ENCODE results near the gene SCUBE3. TPM values are rescaled to one million over a fixed set of nuclear protein-coding genes. Genes with fewer than 3 reads are reported as not detected.

Gene SCUBE3
- total RNA-seq, result under 1 TPM in 1 of 2 donors, not detected in 1; 0.04 TPM

DNA sequence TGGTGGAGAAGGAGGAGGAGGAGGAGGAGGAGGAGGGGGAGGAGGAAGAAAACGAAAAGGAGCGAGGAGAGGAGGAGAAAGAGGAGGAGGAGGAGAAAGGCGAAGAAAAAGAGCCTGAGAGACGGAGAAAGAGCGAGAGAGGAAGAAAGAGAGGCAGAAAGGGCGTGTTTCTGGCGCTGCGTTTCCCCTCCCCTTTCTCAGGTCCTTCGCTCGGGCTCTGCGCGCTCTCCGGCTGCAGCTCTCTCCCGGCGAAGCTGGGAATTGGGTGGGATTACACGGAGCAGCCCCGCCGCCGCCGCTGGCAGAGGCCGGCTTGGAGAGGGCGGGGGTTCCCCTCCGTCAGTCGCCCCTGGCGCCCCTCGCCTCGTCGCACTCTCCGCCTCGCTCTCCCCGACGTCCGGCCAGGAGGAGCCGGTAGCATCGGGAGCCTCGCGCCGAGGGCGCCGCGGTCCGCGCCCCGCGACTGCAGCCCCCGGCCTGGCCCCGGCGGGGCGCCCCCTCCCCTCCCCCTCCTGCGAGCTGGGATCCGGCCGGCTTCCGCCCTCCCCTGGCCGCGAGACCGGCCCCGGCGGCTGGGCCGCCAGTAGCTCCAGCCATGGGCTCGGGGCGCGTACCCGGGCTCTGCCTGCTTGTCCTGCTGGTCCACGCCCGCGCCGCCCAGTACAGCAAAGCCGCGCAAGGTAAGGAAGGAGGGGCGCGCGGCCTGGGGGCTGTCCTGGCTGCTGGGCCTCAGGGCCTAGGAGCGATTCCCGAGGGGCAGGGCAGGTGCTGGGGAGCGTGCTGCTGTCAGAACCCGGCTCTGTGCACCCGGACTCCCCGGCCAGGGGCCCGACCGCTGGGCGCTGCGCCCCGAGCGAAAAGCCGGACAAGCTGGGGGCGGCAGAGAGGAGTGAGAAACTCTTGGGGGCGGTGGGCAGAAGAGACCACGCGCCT lies at the start of gene SCUBE3:
Gene SCUBE3, plus strand, starts transcription at position 133 of the 933 bp plus-strand sequence. Its CDS starts 463 bp downstream, at position 596.
- peaks cover 5% of the 10 kb centered on the region in 2 donors for H3K36me3 Mint-ChIP-seq
- no peak within 1 kb of the TSS for H3K27ac Mint-ChIP-seq
- H3K9me3 Mint-ChIP-seq, result no peaks in the 10 kb centered on the region
- DNase-seq (ENCODE audit: low spot score in 2 of 2), result peak in 1 of 2 donors; percentile 25
- peak; percentile 33 to 64 for ATAC-seq

DNA sequence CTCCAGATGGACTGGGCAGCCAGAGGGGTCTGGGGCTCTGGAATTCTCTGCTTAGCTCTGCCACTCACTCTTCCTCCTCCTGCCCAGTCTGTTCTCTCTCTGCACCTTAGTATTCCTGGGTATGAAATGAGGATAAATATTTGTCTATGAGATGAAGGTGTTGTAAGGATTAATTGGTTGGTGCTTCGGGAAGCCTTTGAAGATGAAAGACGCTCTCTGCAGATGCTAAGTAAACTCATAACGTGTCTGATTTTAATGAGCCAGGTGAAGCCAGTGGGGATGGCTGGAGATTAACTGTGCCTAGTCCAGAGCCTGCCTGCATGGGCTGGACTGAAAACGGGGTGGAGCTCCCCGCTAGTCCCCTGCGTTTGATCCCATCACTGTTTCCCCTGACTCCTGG lies 49.5 kb upstream of the SCUBE3 start:
- no peak overlapping the region for H3K27ac Mint-ChIP-seq
- peaks cover under 1% of the 10 kb centered on the region in 2 donors for H3K9me3 Mint-ChIP-seq
- no peak for DNase-seq (ENCODE audit: low spot score in 2 of 2)
- no peak for ATAC-seq
- no peaks in the 10 kb centered on the region for H3K36me3 Mint-ChIP-seq

DNA sequence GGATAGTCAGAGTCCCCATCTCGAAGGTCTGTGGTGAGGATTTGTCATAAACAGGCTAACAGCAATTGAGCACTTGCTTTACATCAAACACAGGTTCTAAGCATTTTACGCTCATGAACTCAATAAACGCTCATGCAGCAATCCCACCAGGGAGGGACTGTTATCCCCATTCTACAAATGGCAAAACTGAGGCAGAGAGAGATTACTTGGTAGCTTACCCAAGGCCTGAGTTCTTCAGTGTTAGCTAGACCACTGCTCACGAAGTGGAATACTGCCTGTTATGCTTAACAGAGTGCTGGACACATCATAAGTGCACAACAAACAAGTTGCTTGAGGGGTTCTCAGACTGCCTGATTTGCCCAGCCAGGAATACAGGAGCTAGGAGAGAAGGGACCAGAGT lies 48.9 kb upstream of the SCUBE3 start:
- DNase-seq (ENCODE audit: low spot score in 2 of 2), result no peak
- ATAC-seq, result no peak
- Mint-ChIP-seq H3K9me3 (peaks cover 6% of the 10 kb centered on the region in 2 donors), H3K36me3 (no peaks in the 10 kb centered on the region), H3K27ac (no peak overlapping the region)

DNA sequence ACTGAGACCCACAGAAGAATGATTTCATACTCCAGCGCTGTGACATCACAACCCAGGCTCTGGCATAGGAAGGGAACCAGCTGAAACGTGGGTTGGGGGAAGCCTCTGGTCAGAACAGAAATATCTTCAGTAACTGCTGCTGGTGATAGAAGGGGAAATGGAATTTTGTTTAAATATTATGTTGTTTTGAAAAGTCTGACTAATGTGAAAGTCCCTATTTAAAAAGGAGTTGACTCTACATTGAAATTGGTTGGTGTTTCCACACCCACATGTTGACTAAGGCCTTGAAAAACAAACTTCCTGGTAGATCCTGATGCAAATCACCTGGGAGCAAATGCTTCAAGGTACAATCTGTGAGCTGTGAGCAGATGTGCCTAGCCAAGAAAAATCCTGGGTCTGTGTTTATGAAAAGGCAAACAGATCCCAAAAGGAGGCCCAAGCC lies 48.1 kb upstream of the SCUBE3 start:
- Mint-ChIP-seq H3K9me3 (peaks cover 6% of the 10 kb centered on the region in 2 donors), H3K27ac (no peak overlapping the region), H3K36me3 (no peaks in the 10 kb centered on the region)
- no peak for ATAC-seq
- DNase-seq (ENCODE audit: low spot score in 2 of 2), result no peak

DNA sequence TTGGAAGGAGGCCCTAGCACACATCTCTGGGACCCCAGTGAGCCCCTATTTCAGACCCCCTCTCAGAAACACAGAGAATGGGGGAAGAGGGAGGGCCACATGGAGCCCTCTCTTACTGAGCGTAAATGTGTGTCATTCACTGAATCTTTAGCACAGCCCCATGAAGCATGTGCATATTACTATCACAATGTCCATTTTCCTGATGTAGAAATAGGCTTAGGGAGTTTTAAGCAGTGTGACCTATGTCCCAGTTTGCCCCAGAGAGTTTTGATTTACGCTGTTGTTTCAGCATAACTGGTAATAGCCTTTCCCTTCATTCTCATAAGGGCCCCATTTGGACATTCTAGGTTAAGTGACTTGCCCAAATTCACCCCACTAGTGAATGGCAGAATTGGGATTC lies 47.6 kb upstream of the SCUBE3 start:
- DNase-seq (ENCODE audit: low spot score in 2 of 2) (no peak), ATAC-seq (no peak)
- peaks cover 6% of the 10 kb centered on the region in 2 donors for H3K9me3 Mint-ChIP-seq
- H3K36me3 Mint-ChIP-seq, result no peaks in the 10 kb centered on the region
- H3K27ac Mint-ChIP-seq, result no peak overlapping the region

DNA sequence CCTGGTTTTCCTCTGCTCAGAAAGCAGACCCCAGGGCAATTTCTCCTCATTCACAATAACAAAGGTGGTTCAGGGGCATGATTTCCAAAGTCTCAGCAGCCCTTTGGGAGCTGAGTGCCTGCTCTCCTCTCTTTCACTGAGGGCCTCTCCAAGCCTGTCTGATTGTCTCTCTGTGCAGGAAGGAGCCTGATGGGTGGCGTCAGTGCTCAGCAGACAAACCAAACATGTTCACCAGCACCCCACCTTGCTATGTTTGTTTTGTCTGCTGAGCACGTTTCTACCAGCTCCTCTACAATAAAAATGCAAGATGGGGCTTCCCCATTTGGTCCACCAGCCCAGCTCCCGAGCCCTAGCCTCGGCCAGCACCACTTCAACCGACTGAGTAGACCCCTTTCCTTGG lies 47.2 kb upstream of the SCUBE3 start:
- Mint-ChIP-seq H3K9me3 (peaks cover 6% of the 10 kb centered on the region in 2 donors), H3K27ac (no peak overlapping the region), H3K36me3 (no peaks in the 10 kb centered on the region)
- no peak for ATAC-seq
- DNase-seq (ENCODE audit: low spot score in 2 of 2), result no peak

DNA sequence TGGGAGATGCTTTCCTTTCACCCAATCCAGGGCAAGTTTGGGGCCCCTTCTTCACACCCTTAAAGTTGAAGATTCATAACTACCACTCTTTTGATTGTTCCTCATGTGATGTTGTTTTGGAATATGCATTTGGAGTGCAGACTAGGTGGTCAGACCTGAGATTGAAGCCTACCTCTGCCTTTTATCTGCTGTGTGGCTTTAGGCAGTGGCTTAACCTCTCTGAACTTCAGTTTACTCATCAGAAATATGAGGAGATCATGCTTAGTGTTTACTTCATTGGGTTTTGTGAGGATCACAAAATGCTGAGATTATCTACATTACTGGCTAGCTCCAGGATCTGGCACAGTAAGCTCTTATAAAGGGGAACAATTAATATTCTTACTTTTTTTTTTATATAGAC lies 46.3 kb upstream of the SCUBE3 start:
- DNase-seq (ENCODE audit: low spot score in 2 of 2) (no peak), ATAC-seq (no peak)
- H3K36me3 Mint-ChIP-seq, result no peaks in the 10 kb centered on the region
- H3K9me3 Mint-ChIP-seq, result peaks cover 6% of the 10 kb centered on the region in 2 donors
- no peak overlapping the region for H3K27ac Mint-ChIP-seq

DNA sequence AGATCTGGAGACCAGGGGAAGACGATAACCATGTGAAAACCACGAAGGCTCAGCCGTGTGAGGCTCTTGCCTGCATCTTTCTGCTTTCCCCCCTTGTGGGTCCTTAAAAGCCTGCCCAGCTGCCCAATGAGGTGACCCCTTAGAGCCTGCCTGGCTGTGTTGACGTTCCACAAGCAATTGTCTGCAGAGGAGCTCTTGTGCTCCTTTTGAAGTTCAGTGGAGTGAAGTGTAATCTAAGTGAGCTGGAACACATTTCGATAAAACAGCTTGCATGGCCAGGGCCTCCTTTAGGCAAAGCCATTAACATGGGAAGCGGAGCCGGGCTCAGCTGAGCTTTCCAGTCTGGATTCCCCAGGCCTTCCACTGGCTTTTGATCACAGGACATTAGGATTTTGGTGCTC lies 45.3 kb upstream of the SCUBE3 start:
- ATAC-seq, result no peak
- Mint-ChIP-seq H3K9me3 (peaks cover 6% of the 10 kb centered on the region in 2 donors), H3K27ac (no peak overlapping the region), H3K36me3 (no peaks in the 10 kb centered on the region)
- no peak for DNase-seq (ENCODE audit: low spot score in 2 of 2)

DNA sequence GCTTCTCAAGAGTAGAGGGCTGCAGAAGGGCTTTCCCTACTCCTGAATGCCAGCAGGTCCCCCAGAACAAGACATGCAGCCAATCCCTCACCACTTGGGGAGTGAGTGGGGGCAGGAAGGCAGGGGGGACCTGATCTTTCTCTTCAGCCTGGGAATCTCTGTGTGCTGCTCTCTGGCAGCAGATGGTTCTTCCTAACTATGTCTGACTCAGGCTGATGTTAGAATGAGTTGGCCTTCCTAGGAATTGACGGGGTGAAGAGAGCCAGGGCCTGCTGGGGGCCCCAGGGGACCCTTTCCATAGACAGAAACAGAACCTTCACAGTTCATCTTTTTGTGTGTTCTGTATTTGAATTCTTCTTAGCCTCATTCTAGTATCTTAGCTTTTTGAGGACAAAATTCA lies 43.6 kb upstream of the SCUBE3 start:
- Mint-ChIP-seq H3K27ac (no peak overlapping the region), H3K36me3 (no peaks in the 10 kb centered on the region), H3K9me3 (peaks cover 6% of the 10 kb centered on the region in 2 donors)
- ATAC-seq (no peak), DNase-seq (ENCODE audit: low spot score in 2 of 2) (no peak)

DNA sequence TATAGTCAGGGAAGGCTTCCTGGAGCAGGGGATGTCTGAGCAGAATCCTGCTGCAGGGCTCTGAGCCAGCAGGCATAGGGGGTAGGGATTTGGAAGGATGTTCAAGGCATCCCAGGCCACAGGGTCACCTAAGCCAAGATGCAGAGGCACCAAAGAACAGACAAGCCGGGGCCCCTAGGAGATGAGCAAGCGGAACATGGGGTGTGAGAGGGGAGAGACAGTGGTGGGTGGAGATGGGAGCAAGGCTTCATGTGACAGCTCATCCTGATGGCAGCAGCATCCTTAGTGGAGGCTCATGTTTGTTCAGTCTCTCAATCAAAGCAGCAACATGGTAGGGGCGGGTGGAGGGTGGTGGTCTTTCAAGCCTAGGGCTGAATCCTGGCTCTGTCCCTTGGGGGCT lies 42.9 kb upstream of the SCUBE3 start:
- Mint-ChIP-seq H3K36me3 (no peaks in the 10 kb centered on the region), H3K27ac (no peak overlapping the region), H3K9me3 (peaks cover 6% of the 10 kb centered on the region in 2 donors)
- no peak for DNase-seq (ENCODE audit: low spot score in 2 of 2)
- no peak for ATAC-seq

DNA sequence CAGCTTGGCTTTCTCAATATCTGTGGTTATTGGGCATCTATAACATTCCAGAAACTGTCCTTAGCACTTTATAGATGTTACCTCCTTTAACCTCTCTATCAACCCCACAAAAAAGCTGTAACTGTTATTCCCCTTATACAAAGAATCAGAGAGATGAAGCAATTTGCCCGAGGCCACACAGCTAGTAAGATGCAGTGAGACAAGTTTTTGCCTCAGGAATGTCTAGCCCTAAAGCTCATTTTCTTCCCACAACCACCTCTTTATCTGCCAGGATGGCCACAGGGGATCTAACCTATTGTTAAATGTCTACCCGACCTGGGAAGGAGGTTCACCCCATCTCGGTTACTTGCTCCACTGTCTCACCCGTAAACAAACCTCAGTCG lies 40.7 kb upstream of the SCUBE3 start:
- DNase-seq (ENCODE audit: low spot score in 2 of 2), result no peak
- peaks cover 6% of the 10 kb centered on the region in 2 donors for H3K9me3 Mint-ChIP-seq
- ATAC-seq, result no peak
- no peaks in the 10 kb centered on the region for H3K36me3 Mint-ChIP-seq
- no peak overlapping the region for H3K27ac Mint-ChIP-seq

DNA sequence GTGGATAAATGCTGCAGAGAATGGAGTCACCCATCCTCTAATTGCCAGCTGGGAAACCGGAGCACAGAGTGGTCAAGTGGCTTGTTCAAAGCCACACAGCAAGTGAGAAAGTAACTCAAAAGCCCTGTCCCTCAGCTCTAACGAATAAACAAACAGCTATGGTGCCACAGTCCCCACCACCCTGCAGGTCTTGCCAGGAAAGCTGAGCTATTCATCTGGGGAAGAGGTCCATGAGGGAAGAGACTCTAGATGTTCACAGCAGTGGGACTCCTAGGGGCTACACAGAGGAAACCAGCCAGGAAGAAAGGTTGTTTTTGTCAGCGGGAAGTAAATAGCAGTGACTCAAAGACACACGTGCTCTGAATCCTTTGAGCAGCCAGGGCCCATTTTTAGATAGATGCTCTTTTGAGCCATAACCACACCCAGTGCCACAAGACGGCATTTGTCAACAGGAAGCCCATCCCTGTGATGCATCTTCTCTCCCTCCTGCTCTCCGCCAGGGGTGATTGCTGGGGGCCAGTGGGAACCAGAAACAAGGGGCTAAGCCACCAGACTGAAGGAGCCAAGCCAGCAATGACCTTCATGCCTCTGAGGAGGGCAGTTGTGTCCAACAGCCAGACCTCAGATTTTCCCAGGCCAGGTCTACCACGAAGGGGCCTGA lies 40.2 kb upstream of the SCUBE3 start:
- DNase-seq (ENCODE audit: low spot score in 2 of 2) (no peak), ATAC-seq (no peak)
- peaks cover 6% of the 10 kb centered on the region in 2 donors for H3K9me3 Mint-ChIP-seq
- no peak overlapping the region for H3K27ac Mint-ChIP-seq
- no peaks in the 10 kb centered on the region for H3K36me3 Mint-ChIP-seq

DNA sequence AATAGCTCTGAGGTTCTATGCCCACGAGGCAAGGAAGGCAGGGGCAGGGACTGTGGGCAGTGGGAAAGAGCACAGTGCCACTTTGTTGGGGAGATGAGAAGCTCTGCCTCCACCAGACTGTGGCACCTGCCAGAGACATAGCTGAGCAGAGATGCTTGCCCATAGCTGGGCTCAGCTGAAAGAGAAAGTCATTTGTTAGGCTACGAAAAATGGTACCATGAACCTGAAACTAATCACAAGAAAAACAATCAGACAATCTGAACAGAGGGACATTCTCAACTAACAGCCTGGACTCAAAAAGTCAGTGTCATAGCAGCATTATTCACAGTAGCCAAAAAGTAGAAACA lies 39.7 kb upstream of the SCUBE3 start:
- ATAC-seq (no peak), DNase-seq (ENCODE audit: low spot score in 2 of 2) (no peak)
- Mint-ChIP-seq H3K36me3 (no peaks in the 10 kb centered on the region), H3K27ac (no peak overlapping the region), H3K9me3 (peaks cover 6% of the 10 kb centered on the region in 2 donors)

DNA sequence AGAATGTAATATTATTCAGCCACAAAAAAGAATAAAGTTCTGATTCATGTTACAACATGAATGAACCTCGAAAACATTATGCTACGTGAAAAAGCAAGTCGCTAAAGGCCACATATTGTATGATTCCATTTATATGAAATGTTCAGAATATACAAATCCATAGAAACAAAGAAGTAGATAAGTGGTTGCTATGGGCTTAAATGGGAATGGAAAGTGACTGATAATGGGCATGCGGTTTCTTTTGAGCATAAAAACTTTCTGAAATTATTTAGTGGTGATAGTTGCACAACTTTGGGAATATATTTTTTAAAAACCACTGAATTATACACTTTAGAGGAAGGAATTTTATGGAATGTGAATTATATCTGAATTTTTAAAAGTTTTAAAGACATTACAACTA lies 39.3 kb upstream of the SCUBE3 start:
- Mint-ChIP-seq H3K36me3 (no peaks in the 10 kb centered on the region), H3K27ac (no peak overlapping the region), H3K9me3 (peaks cover 3% of the 10 kb centered on the region in 2 donors)
- ATAC-seq, result no peak
- DNase-seq (ENCODE audit: low spot score in 2 of 2), result no peak

DNA sequence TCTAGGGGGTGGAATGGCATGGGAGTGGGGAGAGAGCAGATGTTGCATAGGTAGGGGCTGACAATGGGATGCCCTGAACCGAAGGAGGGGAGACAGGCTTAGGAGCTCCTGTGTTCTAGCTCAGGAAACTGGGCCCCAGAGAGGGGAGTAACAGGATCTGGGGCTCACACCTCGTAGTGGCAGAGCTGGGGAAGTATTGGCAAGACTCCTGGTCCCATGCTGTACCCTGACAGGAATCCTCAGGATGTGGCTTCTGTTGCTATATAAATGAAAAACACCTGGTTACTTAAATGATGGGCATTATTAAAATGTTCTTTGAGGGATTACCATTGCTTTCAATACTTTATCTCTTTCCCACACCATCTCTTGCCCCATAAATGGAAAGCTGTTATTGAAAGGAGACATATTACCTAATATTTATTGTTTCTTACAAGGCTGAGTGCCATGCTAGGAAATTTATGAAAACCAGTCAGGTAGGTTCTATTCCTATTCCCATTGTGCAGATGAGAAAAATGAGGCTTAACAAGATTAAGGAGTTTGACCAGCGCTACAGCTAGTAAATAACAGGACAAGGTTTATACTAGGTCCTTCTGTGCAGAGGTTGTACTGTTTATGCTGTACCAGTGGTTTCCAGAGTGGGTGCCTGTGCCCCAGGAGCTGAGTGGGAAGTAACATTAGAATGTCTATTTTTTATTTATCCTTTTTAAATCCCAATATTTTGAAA lies 37.3 kb upstream of the SCUBE3 start:
- Mint-ChIP-seq H3K9me3 (no peaks in the 10 kb centered on the region), H3K27ac (no peak overlapping the region), H3K36me3 (no peaks in the 10 kb centered on the region)
- DNase-seq (ENCODE audit: low spot score in 2 of 2) (no peak), ATAC-seq (no peak)

DNA sequence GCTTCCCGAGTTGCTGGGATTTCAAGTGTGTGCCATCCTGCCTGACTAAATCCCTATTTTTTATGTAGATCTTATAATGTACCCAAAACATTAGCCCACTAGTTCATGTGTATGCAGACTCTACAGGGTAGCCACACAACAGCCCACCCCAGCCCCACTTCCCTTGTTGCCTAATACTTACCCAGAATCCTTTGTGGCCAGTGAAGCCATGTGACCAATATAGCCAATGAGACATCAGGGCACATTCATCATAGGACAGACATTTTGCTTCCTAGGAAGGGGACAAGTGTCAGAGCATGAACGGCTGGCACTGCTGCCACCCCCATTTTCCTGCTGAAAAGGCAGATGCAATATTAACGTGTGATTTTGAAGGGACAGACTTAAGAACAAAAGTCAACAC lies 36.6 kb upstream of the SCUBE3 start:
- DNase-seq (ENCODE audit: low spot score in 2 of 2), result no peak
- Mint-ChIP-seq H3K36me3 (no peaks in the 10 kb centered on the region), H3K27ac (no peak overlapping the region), H3K9me3 (no peaks in the 10 kb centered on the region)
- ATAC-seq, result no peak

DNA sequence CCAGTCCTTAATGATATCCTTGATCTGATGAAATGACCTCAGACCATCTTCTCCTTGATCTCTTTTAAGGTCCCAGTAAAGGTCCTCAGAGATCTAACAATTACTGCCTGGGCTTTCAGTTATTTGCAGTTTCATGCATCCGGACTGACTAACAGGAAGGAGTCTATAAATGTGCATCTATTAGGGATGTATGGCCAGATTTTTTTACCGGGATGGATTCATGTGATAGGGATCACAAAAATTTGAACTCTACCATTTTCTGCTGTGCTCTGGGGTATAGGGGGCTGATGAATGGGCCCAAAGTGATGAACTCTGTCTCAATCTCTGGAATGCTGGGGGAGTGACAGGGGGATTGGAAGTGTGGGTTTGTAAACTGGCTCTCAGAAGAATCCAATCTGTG lies 36.2 kb upstream of the SCUBE3 start:
- no peaks in the 10 kb centered on the region for H3K36me3 Mint-ChIP-seq
- no peaks in the 10 kb centered on the region for H3K9me3 Mint-ChIP-seq
- no peak overlapping the region for H3K27ac Mint-ChIP-seq
- ATAC-seq, result no peak
- no peak for DNase-seq (ENCODE audit: low spot score in 2 of 2)
